Measurements from ENCODE around the gene FXYD7.
"Not testable (repeated sequence)": the region's sequence is repeated elsewhere in the genome, so short reads cannot be mapped to it uniquely, and the experiment has no call there.

Gene FXYD7

DNA sequence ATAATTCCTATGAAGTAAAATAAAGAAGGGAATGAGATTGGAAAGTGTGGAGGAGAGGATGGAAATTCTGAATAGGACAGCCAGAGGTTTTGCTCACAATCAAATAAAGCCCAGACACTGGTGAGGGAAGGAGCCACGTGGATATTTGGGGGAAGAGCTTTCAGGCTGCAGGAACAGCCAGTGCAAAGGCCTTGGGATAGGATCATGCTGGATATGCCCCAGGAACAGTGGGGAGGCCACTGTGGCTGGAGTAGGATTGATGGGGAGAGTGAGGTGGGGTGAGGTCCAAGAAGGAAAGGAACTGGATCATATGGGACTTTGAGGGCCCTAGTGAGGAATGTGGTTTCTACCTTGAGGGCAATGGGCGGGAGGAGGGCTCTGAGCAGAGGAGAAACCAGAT lies 7.4 kb downstream of the FXYD7 start:
- Histone ChIP-seq H3K4me3 (replicated peaks; ENCODE audit: low read depth, low read length) (no peak overlapping the region), H3K27me3 (replicated peaks; ENCODE audit: control insufficient read depth, insufficient read depth, low read length) (no peaks in the 10 kb centered on the region), H3K36me3 (ENCODE audit: control insufficient read depth, insufficient read depth, low read length) (no peaks in the 10 kb centered on the region)
- no peak for DNase-seq (ENCODE audit: extremely low read depth, insufficient read length)
- TF ChIP-seq, protein P1, sequence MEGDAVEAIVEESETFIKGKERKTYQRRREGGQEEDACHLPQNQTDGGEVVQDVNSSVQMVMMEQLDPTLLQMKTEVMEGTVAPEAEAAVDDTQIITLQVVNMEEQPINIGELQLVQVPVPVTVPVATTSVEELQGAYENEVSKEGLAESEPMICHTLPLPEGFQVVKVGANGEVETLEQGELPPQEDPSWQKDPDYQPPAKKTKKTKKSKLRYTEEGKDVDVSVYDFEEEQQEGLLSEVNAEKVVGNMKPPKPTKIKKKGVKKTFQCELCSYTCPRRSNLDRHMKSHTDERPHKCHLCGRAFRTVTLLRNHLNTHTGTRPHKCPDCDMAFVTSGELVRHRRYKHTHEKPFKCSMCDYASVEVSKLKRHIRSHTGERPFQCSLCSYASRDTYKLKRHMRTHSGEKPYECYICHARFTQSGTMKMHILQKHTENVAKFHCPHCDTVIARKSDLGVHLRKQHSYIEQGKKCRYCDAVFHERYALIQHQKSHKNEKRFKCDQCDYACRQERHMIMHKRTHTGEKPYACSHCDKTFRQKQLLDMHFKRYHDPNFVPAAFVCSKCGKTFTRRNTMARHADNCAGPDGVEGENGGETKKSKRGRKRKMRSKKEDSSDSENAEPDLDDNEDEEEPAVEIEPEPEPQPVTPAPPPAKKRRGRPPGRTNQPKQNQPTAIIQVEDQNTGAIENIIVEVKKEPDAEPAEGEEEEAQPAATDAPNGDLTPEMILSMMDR (IDR thresholded peaks at IDR 0.05; ENCODE audit: insufficient read depth, low read length, poor library complexity, severe bottlenecking), result no peak

DNA sequence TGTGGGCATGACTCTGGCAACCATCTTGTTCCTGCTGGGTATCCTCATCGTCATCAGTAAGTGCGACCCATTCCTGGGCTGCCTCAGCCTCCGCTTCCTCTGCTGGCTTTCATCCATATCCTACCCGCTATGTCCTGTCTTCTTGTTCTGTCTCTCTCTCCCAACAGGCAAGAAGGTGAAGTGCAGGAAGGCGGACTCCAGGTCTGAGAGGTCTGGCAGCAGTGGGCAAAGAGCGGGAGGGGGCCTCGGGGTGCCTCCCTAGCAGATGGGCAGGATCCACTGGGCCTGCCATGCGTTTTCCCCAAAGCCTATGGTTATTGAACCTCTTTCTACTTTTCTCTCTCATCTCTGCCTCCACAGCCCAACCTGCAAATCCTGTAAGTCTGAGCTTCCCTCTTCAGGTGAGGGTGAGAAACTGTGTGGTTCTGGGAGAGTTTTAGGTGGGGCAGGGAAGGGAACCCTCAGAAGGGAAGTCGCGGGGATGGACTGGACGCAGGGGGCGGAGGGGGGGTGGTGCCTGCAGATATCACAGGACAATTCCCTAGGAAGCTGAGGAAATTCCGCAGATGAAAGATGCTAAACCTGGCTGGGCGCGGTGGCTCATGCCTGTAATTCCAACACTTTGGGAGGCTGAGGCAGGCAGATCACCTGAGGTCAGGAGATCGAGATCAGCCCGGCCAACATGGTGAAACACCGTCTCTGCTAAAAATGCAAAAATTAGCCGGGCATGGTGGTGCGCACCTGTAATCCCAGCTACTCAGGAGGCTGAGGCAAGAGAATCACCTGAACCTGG lies 8.4 kb downstream of the FXYD7 start:
- H3K4me3 ChIP-seq (replicated peaks; ENCODE audit: low read depth, low read length), result no peak overlapping the region
- H3K27me3 ChIP-seq (replicated peaks; ENCODE audit: control insufficient read depth, insufficient read depth, low read length), result no peaks in the 10 kb centered on the region
- no peak for DNase-seq (ENCODE audit: extremely low read depth, insufficient read length)
- TF ChIP-seq, protein P1 (IDR thresholded peaks at IDR 0.05; ENCODE audit: insufficient read depth, low read length, poor library complexity, severe bottlenecking), result no peak
- H3K36me3 ChIP-seq (ENCODE audit: control insufficient read depth, insufficient read depth, low read length), result no peaks in the 10 kb centered on the region

DNA sequence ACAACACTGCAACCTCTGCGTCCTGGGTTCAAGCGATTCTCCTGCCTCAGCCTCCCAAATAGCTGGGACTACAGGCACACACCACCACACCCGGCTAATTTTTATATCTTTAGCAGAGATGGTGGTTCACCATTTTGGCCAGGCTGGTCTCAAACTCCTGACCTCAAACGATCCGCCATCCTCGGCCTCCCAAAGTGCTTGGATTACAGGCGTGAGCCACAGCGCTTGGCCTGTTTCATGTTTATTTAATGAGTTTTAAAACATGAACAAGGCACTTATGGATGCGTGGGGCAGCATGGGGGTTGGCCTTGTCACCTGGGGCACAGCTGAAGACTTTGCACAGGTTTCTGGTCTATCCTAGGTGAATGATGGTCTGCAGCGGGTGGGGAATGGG lies 10.1 kb downstream of the FXYD7 start:
- not testable (repeated sequence) for DNase-seq (ENCODE audit: extremely low read depth, insufficient read length); H3K4me3 ChIP-seq (replicated peaks; ENCODE audit: low read depth, low read length); H3K27me3 ChIP-seq (replicated peaks; ENCODE audit: control insufficient read depth, insufficient read depth, low read length); H3K36me3 ChIP-seq (ENCODE audit: control insufficient read depth, insufficient read depth, low read length)

DNA sequence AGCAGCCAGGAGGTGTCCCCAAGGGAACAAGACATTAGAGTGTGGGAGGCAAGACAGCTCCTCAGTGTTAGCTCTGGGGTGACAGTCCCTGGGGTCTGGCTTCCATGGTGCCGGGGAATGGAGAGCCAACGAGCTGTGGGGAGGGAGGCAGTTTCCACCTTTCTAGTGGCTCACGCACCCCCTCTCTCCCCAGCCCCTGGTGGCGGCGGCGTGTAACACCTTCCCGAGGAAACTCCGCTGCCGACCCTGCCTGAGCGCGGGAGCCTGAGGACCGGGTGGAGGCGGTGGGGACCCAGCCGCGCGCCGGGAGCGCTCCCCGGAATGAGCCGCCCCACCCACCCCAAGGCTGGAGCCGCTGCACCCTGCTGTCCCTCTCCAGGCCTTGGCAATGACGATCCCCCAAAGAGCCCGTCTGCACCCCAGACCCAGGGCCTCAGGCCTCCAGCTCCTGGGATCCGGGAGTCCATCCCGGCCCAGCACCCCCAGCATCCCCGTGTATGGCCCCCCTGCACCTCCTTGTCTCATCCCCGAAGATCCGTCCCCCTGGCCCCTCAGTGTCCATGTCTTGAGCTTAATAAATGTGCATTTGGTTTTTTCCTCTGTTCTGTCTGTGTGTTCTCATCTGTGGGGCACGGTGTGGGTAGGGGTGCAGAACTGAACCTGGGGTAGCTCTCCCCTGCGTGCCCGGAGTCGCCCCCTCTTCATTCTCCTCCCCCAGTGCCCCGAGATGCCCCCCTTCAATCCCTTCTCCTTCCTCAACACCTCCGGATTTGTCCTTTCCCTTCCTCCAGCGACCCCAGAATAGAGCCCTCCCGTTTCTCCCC lies 10.9 kb downstream of the FXYD7 start:
- TF ChIP-seq, protein P1 (IDR thresholded peaks at IDR 0.05; ENCODE audit: insufficient read depth, low read length, poor library complexity, severe bottlenecking), result peak; percentile 69
- DNase-seq (ENCODE audit: extremely low read depth, insufficient read length), result peak; percentile 62
- Histone ChIP-seq H3K36me3 (ENCODE audit: control insufficient read depth, insufficient read depth, low read length) (peaks cover 6% of the 10 kb centered on the region), H3K27me3 (replicated peaks; ENCODE audit: control insufficient read depth, insufficient read depth, low read length) (no peaks in the 10 kb centered on the region), H3K4me3 (replicated peaks; ENCODE audit: low read depth, low read length) (peak overlapping the region; percentile 78)

DNA sequence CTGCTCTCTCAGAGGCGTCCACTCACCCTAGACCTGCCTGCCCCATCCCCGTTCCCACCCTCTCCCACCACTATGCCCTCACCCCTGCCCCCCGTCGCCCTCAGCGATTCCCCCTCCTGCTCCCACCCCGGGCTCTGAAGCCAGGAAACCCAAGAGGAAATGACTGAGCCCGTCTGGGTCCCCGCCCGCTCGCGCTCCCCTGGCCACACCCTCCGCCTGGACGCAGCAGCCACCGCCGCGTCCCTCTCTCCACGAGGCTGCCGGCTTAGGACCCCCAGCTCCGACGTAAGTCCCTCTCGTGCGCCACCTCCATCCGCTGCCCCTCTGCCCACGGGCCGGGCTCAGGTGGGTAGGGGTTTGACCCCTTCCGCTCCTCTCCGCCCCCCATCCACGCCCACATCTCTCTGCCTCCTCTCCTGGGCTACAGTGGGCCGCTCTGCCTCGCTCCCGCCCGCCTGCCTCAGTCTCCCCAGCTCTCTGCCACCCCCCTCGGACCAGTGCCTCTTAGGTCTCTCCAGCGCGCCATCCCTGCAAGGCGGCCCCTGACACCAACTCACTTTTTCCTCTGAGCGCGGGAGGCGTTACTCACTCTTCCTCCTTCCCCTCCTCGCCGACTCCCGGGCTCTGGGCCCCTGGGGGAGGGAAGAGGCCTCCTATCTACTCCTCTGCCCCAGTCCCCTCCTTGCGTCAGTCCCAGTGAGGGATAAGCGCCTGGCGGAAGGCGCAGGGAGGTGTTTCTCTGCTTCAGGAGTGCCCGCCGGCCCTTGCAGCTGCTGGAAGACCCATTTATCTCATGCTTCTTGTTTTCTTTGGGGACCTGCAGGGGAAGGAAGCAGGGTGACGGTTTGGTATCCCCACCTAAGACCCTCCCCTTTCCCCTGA lies 11.7 kb downstream of the FXYD7 start, which contains the start of gene FXYD5:
TSS of gene FXYD5 (plus strand) at position 211 of the 882 bp plus-strand sequence. CDS start 816 bp downstream, outside the sequence.
- H3K4me3 ChIP-seq (replicated peaks; ENCODE audit: low read depth, low read length), result peak within 1 kb of the TSS; percentile 78
- H3K27me3 ChIP-seq (replicated peaks; ENCODE audit: control insufficient read depth, insufficient read depth, low read length), result no peaks in the 10 kb centered on the region
- H3K36me3 ChIP-seq (ENCODE audit: control insufficient read depth, insufficient read depth, low read length), result peaks cover 11% of the 10 kb centered on the region
- peak; percentile 62 for DNase-seq (ENCODE audit: extremely low read depth, insufficient read length)
- TF ChIP-seq, protein P1 (IDR thresholded peaks at IDR 0.05; ENCODE audit: insufficient read depth, low read length, poor library complexity, severe bottlenecking), result no peak

Data from GM06990 (cell line).